Activated T-cell treated with anti-CD3 and anti-CD28 coated beads, Interleukin-2, amount 50 U/mL, for 24 hours (primary cell): Measurements from ENCODE around the gene PDCD1.

Source experiments
- DNase-seq: peaks from one replicate; pipeline ENCODE4 v3.0.0-alpha.2; 2020
- H3K27ac Mint-ChIP-seq: 2 replicates; pipeline ENCODE4 v1.8.0; 2020; ENCODE audit warnings: mild to moderate bottlenecking, mixed read lengths
- H3K27me3 Mint-ChIP-seq: 2 replicates; pipeline ENCODE4 v1.8.0; 2020; ENCODE audit warnings: mixed read lengths
- H3K36me3 Mint-ChIP-seq: 2 replicates; pipeline ENCODE4 v1.8.0; 2020; ENCODE audit warnings: low read depth, mixed read lengths
- H3K4me1 Mint-ChIP-seq: 2 replicates; pipeline ENCODE4 v1.8.0; 2020; ENCODE audit warnings: low read depth, mixed read lengths
- H3K4me3 Mint-ChIP-seq: 2 replicates; pipeline ENCODE4 v1.8.0; 2020; ENCODE audit warnings: mild to moderate bottlenecking, moderate library complexity, mixed read lengths
- H3K9me3 Mint-ChIP-seq: 2 replicates; pipeline ENCODE4 v1.8.0; 2020; ENCODE audit warnings: mixed read lengths

PDCD1 gene

DNA sequence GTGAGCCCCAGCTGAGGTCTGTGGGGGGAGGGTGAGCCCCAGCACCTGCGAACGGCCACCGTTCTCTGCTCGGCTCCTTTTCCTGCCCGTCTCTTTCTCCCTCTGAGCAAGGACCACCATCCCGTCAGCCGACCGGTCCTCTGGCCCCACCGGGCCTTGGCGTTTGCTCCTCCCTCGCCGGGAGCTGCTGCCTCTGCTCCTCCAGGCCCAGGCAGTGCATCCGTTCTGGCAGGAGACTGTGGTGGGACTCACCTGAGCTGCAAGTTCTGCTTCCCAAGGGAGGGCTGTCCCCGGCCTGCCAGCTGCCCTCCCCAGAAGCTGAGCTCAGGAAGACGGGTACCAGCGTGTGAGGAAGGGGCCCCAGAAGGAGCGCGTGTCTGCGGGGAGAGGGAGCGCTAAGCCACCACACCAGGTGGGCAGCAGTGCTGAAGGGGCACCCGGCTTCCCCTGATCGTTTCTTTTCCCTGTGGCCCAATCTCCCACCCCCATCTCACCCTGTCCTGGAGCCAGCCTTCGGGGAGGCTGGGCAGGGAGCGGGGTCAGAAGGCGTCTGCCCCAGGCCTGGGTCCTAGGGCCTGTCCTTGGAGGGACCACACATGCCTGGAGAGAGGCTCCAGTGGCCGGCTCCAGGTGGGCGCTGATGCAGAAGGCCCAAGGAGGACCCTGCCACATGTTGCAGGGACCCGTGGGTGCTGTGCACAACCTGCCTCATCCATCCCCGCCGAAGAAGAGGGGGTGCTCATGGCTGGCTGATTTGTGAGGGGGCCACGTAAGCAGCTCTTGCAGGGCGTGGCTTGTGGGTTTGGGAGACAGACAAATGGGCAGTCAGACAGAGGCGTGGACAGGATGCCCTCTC lies 8.3 kb upstream of the PDCD1 start:
- Mint-ChIP-seq H3K4me1 (peaks cover 75% of the 10 kb centered on the region), H3K4me3 (no peak overlapping the region), H3K27ac (no peak overlapping the region), H3K36me3 (no peaks in the 10 kb centered on the region), H3K9me3 (peaks cover 8% of the 10 kb centered on the region), H3K27me3 (no peaks in the 10 kb centered on the region)
- no peak for DNase-seq

DNA sequence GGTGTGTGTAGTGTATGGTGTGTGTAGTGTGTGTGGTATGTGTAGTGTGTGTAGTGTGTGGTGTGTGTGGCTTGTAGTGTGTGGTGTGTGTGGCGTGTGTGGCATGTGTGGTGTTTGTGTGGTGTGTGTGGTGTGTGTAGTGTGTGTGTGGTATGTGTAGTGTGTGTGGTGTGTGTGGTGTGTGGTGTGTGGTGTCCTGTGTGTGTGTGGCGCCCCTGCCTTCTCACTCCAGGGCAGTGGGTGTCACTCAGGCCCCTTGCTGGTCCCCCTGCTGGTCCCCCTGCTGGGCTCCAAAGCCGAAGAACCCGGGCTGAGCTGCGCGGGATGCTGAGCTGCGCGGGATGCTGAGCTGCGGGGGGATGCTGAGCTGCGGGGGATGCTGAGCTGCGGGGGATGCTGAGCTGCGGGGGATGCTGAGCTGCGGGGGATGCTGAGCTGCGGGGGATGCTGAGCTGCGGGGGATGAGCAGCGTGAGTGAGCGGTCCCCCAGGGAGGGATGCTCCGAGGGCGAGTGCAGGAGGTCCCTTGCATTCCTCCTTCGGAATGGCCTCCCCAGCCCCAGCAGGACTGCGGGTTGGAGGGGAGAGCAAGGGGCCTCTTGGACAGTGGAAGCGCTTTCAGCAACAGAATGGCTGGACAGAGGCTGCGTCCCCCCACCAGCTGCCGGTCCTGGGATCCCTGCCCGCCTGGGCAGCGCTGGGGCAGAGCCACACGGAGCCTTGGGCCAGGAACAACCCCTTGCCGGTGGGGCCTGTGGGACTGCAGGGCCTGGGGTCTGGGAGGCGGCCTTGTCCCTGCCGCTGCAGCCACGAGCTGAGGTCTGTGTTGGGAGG lies 7.5 kb upstream of the PDCD1 start:
- DNase-seq, result no peak
- H3K27ac Mint-ChIP-seq, result no peak overlapping the region
- peaks cover 80% of the 10 kb centered on the region for H3K4me1 Mint-ChIP-seq
- no peaks in the 10 kb centered on the region for H3K36me3 Mint-ChIP-seq
- H3K9me3 Mint-ChIP-seq, result peaks cover 8% of the 10 kb centered on the region
- H3K4me3 Mint-ChIP-seq, result no peak overlapping the region
- no peaks in the 10 kb centered on the region for H3K27me3 Mint-ChIP-seq

DNA sequence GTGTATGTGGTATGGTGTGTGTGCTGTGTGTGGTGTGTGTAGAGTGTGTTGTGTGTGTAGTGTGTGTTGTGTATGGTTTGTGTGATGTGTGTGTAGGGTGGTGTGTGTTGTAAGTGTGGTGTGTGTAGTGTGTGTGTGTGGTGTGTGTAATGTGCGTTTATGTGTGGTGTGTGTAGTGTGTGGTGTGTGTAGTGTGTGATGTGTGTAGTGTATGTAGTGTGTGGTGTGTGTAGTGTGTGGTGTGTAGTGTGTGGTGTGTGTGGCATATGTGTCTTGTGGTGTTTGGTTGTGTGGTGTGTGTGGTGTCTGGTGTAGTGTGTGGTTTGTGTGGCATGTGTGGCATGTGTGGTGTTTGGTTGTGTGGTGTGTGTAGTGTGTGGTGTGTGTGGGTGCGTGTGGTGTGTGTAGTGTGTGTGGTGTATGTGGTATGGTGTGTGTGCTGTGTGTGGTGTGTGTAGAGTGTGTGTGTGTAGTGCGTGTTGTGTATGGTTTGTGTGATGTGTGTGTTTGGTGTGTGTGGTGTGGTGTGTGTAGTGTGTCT lies 6.8 kb upstream of the PDCD1 start:
- Mint-ChIP-seq H3K27me3 (no peaks in the 10 kb centered on the region), H3K9me3 (peaks cover 8% of the 10 kb centered on the region), H3K27ac (peak overlapping the region; percentile 93), H3K4me1 (peaks cover 81% of the 10 kb centered on the region), H3K4me3 (no peak overlapping the region), H3K36me3 (no peaks in the 10 kb centered on the region)
- DNase-seq, result no peak

DNA sequence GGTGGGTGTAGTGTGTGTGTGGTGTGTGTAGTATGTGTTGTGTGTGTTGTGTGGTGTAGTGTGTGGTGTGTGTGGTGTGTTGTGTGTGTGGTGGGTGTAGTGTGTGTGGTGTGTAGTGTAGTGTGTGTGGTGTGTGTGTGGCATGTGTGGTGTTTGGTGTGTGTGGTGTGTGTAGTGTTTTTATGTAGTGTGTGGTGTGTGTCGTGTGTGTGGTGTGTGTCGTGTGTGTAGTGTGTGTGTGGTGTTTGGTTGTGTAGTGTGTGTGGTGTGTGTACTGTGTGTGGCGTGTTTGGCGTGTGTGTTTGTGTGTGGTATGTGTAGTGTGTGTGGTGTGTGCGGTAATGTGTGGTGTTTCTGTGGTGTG lies 6.1 kb upstream of the PDCD1 start:
- Mint-ChIP-seq H3K4me1 (peaks cover 87% of the 10 kb centered on the region), H3K4me3 (no peak overlapping the region), H3K36me3 (no peaks in the 10 kb centered on the region), H3K27ac (peak overlapping the region; percentile 93), H3K9me3 (peaks cover 8% of the 10 kb centered on the region), H3K27me3 (no peaks in the 10 kb centered on the region)
- no peak for DNase-seq

DNA sequence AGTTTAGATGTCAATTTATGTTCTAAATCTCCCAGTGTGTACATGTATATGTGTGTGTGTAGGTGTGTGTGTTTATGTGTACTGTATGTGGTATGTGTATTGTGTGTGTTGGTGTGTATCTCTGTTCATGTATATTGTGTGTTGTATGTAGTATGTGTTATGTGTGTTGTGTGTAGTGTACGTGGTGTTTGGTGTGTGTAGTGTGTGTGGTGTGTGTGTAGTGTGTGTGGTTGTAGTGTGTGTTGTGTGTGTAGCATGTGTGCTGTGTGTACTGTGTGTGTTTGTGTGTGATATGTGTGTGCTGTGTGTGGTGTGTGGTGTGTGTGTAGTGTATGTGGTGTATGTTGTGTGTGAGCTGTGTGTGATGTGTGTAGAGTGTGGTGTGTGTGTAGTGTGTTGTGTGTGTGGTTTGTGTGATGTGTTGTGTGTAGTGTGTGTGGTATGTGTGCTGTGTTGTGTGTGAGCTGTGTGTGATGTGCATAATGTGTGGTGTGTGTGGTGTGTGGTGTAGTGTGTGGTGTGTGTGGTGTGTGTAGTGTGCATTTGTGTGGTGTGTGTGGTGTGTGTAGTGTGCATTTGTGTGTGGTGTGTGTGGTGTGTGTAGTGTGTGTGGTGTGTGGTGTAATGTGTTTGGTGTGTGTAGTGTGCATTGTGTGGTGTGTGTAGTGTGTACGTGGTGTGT lies 5.6 kb upstream of the PDCD1 start:
- no peaks in the 10 kb centered on the region for H3K36me3 Mint-ChIP-seq
- H3K27ac Mint-ChIP-seq, result peak overlapping the region; percentile 93
- no peaks in the 10 kb centered on the region for H3K27me3 Mint-ChIP-seq
- DNase-seq, result no peak
- H3K9me3 Mint-ChIP-seq, result peaks cover 8% of the 10 kb centered on the region
- peaks cover 88% of the 10 kb centered on the region for H3K4me1 Mint-ChIP-seq
- H3K4me3 Mint-ChIP-seq, result peak overlapping the region; percentile 1

DNA sequence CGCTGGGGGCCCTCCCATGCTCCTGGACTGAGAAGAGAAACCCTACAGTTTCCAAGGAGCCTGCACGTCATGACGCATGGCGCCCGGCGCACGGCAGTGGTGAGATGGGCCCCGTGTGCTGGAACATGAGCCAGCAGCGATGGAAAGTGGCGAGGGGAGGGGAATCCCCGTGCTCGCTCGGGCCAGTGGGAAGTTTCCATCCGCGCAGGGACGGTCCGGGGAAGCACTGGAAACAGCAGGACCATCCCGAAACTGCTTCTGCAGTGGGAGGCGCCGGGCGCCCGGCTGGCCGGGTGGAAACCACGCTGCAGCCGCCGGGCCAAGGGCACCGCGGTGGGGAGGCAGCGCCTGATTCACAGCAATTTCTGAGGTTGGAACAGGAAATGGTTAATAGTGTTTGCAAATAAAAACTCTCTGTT lies 4.9 kb upstream of the PDCD1 start:
- Mint-ChIP-seq H3K4me1 (peaks cover 82% of the 10 kb centered on the region), H3K27ac (peak overlapping the region; percentile 93), H3K9me3 (peaks cover 8% of the 10 kb centered on the region), H3K36me3 (peaks cover 1% of the 10 kb centered on the region), H3K27me3 (no peaks in the 10 kb centered on the region), H3K4me3 (peak overlapping the region; percentile 67)
- DNase-seq, result peak; percentile 83

DNA sequence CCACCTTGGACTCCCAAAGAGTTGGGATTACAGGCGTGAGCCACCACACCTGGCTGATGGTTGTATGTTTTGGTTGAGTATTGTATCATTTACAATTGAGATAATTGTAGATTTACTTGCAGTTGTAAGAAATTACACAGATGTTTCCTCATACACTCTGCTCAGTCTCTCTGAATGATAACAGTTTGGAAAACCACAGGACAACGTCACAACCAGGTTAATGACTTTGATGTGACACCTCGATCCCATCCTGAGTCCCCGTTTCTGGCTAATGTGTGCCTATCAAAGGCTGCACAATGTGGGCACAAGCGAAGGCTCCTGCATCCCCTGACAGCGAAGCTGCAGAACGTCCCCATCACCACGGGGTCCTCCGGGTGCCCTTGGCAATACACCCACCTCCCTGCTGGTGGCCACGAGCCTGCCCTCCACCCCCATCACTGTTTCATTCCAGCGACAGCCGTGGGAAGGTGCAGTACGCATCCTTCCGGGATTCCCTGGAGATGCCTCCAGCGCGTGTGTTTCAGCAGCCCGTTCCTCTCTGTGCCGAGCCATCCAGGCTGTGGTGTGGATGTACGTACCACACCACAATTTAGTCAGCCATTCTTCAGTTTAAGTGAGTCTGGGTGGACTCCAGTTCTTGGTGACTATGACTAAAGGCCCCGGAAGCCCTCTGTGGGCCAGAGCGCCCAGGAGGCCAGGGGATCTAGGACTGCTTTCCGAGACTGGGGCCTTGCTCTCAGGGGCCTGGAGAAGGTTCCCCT lies 4.3 kb upstream of the PDCD1 start:
- H3K27ac Mint-ChIP-seq, result peak overlapping the region; percentile 93
- peaks cover 8% of the 10 kb centered on the region for H3K9me3 Mint-ChIP-seq
- no peak for DNase-seq
- H3K4me3 Mint-ChIP-seq, result peak overlapping the region; percentile 67
- peaks cover 79% of the 10 kb centered on the region for H3K4me1 Mint-ChIP-seq
- H3K36me3 Mint-ChIP-seq, result peaks cover 5% of the 10 kb centered on the region
- H3K27me3 Mint-ChIP-seq, result no peaks in the 10 kb centered on the region

DNA sequence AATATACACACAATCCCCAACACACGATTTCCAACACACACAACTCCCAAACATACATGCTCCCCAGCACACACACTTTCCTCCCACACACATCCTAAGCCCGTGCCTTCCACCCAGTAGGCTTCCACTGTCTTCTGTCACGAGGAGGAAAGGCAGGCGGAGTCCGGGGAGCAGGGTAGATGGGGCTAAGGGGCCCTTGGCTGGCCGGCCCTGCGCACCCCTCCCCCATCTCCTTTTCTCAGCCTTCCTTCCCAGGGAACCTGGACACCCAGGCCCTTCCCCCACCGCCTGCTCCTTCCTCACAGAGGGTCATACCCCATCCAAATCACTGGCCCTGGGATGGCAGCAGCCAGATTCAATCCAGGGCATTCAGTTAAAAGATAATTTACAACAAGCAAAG lies 3.4 kb upstream of the PDCD1 start:
- H3K27ac Mint-ChIP-seq, result peak overlapping the region; percentile 93
- H3K4me1 Mint-ChIP-seq, result peaks cover 72% of the 10 kb centered on the region
- peaks cover 9% of the 10 kb centered on the region for H3K36me3 Mint-ChIP-seq
- H3K9me3 Mint-ChIP-seq, result peaks cover 8% of the 10 kb centered on the region
- no peaks in the 10 kb centered on the region for H3K27me3 Mint-ChIP-seq
- H3K4me3 Mint-ChIP-seq, result no peak overlapping the region
- no peak for DNase-seq

DNA sequence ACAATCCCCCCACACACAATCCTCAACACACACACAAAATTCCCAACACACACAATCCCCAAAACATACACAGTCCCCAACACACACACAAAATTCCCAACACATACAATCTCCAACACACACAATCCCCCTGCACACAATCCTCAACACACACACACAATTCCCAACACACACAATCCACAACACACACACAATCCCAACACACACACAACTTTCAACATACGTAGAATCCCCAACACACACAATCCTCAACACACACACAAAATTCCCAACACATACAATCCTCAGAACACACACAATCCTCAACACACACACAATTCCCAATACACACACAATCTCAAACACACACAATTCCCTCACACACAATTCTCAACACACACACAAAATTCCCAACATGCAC lies 2.6 kb upstream of the PDCD1 start:
- H3K27me3 Mint-ChIP-seq, result no peaks in the 10 kb centered on the region
- H3K36me3 Mint-ChIP-seq, result peaks cover 18% of the 10 kb centered on the region
- no peak for DNase-seq
- no peak overlapping the region for H3K4me3 Mint-ChIP-seq
- H3K9me3 Mint-ChIP-seq, result peaks cover 8% of the 10 kb centered on the region
- peaks cover 75% of the 10 kb centered on the region for H3K4me1 Mint-ChIP-seq
- peak overlapping the region; percentile 50 for H3K27ac Mint-ChIP-seq

DNA sequence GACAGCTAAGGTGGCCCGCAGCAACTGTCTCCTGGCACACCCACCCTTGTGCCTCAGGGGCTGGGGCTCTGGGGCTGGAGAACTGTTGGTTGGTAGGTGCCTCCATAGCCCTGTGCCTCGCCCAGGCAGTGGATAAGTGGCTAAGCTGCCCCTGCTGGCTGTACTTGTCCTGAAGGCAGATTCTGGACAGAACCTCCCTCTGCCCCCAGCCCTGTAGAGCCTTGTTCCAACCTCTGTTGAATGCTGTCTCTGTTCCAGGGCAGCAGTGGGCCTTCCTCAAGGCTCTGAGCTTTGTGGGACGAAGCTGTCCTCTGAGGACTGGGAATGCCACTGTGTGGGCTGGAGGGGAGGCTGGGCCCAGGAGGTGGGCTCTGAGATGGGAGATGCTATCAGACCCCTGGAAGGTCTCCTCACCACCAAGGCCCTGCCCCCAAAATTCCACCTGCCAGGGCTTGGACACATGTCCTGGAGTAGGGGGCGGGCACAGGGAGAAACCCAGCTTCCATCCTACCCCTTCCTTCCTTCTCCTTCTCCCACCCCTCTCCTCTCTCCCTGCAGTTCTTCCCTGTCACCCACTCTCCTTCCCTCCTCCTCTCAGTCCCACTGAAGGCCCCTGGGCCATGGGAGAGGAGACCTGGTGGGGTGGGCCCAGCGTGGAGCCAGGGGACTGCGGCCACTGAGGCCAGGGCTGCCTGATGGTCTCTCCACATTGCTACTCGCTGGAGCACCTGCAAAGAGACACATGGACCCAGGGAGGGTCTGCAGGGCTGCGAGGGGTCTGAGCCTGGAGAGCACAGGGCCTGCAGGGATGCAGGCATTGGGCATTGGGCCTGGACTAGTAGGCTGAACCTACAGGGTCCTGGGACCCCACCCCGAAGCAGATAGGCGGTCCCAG lies 1.7 kb upstream of the PDCD1 start:
- peaks cover 8% of the 10 kb centered on the region for H3K9me3 Mint-ChIP-seq
- peak overlapping the region; percentile 97 for H3K27ac Mint-ChIP-seq
- no peak for DNase-seq
- H3K4me3 Mint-ChIP-seq, result peak overlapping the region; percentile 88
- H3K27me3 Mint-ChIP-seq, result no peaks in the 10 kb centered on the region
- H3K36me3 Mint-ChIP-seq, result peaks cover 25% of the 10 kb centered on the region
- H3K4me1 Mint-ChIP-seq, result peaks cover 76% of the 10 kb centered on the region

DNA sequence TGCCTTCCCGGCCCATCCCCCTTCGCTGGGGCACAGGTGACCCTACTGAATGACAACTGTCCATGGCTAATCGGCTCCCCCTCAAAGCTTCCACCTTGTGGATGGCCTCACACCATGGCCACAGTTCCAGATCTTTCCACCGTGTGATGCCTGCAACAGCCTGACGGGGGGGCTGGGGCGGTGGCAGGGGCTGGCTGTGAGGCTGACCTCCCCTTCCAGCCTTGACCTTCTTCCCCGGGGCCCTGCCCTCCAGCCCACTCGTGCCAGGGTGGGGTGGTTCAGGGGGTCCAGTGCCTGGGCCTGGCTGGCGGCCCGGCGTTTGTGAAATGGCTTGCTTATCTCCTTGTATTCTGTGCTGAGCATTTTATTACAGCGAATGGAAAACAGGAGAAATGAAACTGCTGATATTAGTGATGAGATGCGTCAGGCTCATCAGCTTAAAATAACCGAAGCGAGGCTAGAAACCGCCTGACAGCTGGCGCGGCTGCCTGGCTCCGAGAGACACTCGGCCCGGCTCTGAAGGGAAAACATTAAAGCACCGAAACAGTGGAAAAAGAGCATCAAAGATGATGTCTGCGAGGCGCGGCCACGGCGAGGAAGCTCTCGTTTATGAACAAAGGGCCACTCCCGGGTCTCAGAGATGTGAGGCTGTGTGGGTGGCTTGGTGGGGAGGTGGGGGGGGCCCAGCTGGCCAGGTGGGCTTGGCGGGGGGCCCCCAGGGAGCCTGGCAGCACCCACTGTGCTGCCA lies 916 bp upstream of the PDCD1 start:
- Mint-ChIP-seq H3K27me3 (no peaks in the 10 kb centered on the region), H3K4me1 (peaks cover 70% of the 10 kb centered on the region), H3K27ac (peak overlapping the region; percentile 97), H3K4me3 (peak overlapping the region; percentile 88), H3K9me3 (peaks cover 6% of the 10 kb centered on the region), H3K36me3 (peaks cover 27% of the 10 kb centered on the region)
- peak; percentile 80 for DNase-seq

DNA sequence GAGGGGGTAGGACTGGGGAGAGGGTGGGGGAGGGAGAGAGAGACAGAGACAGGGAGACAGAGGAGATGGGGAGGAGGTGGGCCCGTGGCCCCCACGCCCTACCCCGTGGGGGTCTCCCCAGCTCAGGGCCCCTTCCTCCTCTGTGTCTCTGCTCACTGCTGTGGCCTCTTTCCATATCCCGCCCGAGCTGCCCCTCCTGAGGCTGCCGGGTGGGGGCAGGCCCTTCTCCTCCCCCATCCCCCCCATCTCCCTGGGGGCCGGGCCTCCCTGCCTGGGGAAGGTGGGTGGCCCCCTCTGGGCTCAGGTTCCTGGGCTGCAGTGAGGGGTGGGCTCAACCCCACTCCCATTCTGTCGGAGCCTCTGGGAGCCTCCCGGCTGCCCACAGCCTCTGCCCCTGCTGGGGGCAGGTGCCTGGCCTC lies 332 bp upstream of the PDCD1 start:
- peaks cover 64% of the 10 kb centered on the region for H3K4me1 Mint-ChIP-seq
- peak overlapping the region; percentile 88 for H3K4me3 Mint-ChIP-seq
- H3K36me3 Mint-ChIP-seq, result peaks cover 27% of the 10 kb centered on the region
- peak; percentile 84 for DNase-seq
- no peaks in the 10 kb centered on the region for H3K27me3 Mint-ChIP-seq
- peaks cover under 1% of the 10 kb centered on the region for H3K9me3 Mint-ChIP-seq
- H3K27ac Mint-ChIP-seq, result peak overlapping the region; percentile 97
